RWPE1 (cell line): ENCODE results near the gene PRKD1.
A peak's percentile ranks its signal among the peaks of the same experiment; 100 is the strongest.

Experiments used
- CTCF ChIA-PET: fragments of 350-600 bp; sonication (Branson Sonifier 250); formaldehyde crosslinking; extraction: SDS; loops from one replicate; lab custom pipeline; 2021; lab: Yijun Ruan, JAX
- POLR2A ChIA-PET: fragments of 400-600 bp; formaldehyde crosslinking; extraction: SDS; loops from one replicate; lab custom pipeline; 2020; ENCODE audit warnings: antibody characterized with exemption; ENCODE audit not compliant: low non-redundant PET; lab: Yijun Ruan, JAX
- DNase-seq: peaks from one replicate; pipeline ENCODE4 v3.0.0; 2012; ENCODE audit warnings: low spot score
- H3K27ac ChIP-seq: fragments of 450-650 bp; 2 replicates; pipeline ENCODE4 v1.5.1; 2017
- CTCF ChIP-seq: fragments of 450-650 bp; conservative IDR thresholded peaks from 2 replicates; pipeline ENCODE4 v1.5.1; 2017; ENCODE audit warnings: low read depth, mild to moderate bottlenecking

PRKD1 gene

GRCh38 chr14:29927376-29928116 is at the start of gene PRKD1:
Gene PRKD1, minus strand, starts transcription at chr14:29927847.
- 0 out of 2 replicates have a peak, but pooled peaks have one; percentile 4 for TF ChIP-seq CTCF
- ChIA-PET CTCF (interaction anchor here (0.6 to 0.9 kb wide), 3 partner anchors 25 to 1180 kb away, joined by 3 to 4 read pairs (median 3); no protein-coding TSS in a partner anchor), POLR2A (no interaction called here)
- DNase-seq = peak; percentile 41
- no peak within 1 kb of the TSS for H3K27ac ChIP-seq

DNA sequence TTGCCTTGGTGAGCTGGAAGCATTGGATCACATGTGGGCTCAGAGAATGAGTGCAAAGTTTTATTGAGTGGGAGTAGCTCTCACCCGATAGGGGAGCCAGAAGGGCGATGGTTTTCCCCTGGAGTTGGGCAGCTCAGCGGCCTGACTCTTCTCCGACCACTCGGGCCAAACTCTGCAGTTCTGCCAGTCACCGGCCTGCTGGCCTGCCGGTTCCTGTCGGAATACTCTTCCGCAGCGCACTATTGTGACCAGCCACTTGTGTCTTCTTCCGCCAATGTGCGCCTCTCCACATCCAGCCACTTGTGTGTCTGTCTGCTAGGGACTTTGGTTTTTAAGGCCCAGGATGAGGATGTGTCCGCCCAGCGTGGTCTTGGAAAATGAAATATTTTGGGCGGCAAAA is 43.5 kb upstream of the PRKD1 start:
- TF ChIP-seq CTCF = no peak
- ChIA-PET POLR2A (no interaction called here), CTCF (no interaction called here)
- H3K27ac ChIP-seq = no peak overlapping the region
- DNase-seq = no peak

DNA sequence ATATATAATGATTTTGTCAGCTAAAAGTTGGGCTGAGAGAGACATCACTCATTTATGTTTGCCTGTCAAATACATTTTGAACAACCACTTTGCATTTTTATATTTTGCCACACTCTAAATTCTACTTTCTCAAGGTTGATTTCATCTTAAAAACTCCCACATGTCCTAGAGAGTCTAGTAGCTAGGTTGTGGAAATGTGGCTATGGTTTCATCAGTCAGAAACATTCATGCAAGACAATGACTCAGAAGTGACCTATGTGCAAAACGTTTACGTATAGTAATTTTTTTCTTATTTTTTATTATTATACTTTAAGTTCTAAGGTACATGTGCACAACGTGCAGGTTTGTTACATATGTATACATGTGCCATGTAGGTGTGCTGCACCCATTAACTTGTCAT is 27.4 kb upstream of the PRKD1 start:
- no peak for TF ChIP-seq CTCF
- no peak for DNase-seq
- no peak overlapping the region for H3K27ac ChIP-seq
- POLR2A ChIA-PET = no interaction called here
- CTCF ChIA-PET = no interaction called here

GRCh38 chr14:29953501-29953900 is 25.9 kb upstream of the PRKD1 start:
- H3K27ac ChIP-seq = no peak overlapping the region
- ChIA-PET CTCF (interaction anchor here (1.1 kb wide), 1 partner anchor 32 kb away, joined by 3 read pairs; no protein-coding TSS in a partner anchor), POLR2A (no interaction called here)
- no peak for DNase-seq
- TF ChIP-seq CTCF = no peak

DNA sequence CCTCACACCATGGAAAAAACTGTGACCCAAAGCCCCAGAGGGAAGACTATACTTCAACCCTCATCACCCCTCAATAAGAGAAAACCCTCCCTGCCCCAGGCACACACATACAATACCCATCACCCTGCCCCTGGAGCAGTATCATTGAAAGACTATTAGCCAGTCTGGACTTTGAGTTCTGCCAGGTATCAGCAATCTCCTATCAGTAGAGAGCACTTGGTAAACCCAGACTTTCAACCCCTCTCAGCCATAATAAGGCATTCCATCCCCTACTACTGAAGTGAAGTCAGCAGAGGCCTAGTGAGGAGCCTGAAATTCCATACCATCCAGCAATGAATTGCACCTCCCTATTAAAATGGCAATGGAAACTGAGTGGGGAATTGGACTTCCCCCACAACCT is 16.4 kb upstream of the PRKD1 start:
- POLR2A ChIA-PET = no interaction called here
- TF ChIP-seq CTCF = no peak
- DNase-seq = no peak
- CTCF ChIA-PET = no interaction called here
- H3K27ac ChIP-seq = no peak overlapping the region

GRCh38 chr14:29941401-29941800 is 13.8 kb upstream of the PRKD1 start:
- POLR2A ChIA-PET = no interaction called here
- CTCF ChIA-PET = no interaction called here
- H3K27ac ChIP-seq = no peak overlapping the region
- DNase-seq = no peak
- no peak for TF ChIP-seq CTCF
